Liver (tissue), 9 donors: Measurements from ENCODE around the gene BMPER. TPM values are rescaled to one million over a fixed set of nuclear protein-coding genes. Genes with fewer than 3 reads are reported as not detected.

Experiments used
- DNase-seq: peaks from one replicate; pipeline ENCODE4 v3.0.0-alpha.2; 2017; ENCODE audit warnings: low spot score
- H3K27ac ChIP-seq, 2 donors: one replicate each; pipeline ENCODE4 v1.7.0; 2013; ENCODE audit warnings: inconsistent platforms in 2 of 2, low read length in 2 of 2, control low read depth in 1 of 2, low read depth in 1 of 2, mild to moderate bottlenecking in 1 of 2
- H3K27me3 ChIP-seq, 4 donors: one replicate each; pipeline versions ENCODE4 v1.6.1 to v1.7.0; 2013; ENCODE audit warnings: low read length in 3 of 4, inconsistent platforms in 1 of 4, mild to moderate bottlenecking in 1 of 4, moderate library complexity in 1 of 4; ENCODE audit not compliant: control insufficient read depth in 4 of 4, insufficient read depth in 4 of 4
- H3K36me3 ChIP-seq, 4 donors: one replicate each; pipeline versions ENCODE4 v1.6.1 to v1.7.0; 2013; ENCODE audit warnings: low read length in 3 of 4, mild to moderate bottlenecking in 3 of 4, low read depth in 1 of 4, moderate library complexity in 1 of 4; ENCODE audit not compliant: control insufficient read depth in 4 of 4, insufficient read depth in 3 of 4
- H3K4me1 ChIP-seq, 4 donors: one replicate each; pipeline versions ENCODE4 v1.6.1 to v1.7.0; 2013; ENCODE audit warnings: low read length in 3 of 4, mild to moderate bottlenecking in 3 of 4, moderate library complexity in 1 of 4; ENCODE audit not compliant: control insufficient read depth in 4 of 4, insufficient read depth in 4 of 4
- H3K4me3 ChIP-seq, 3 donors: one replicate each; pipeline versions ENCODE4 v1.6.1 to v1.7.0; 2013; ENCODE audit warnings: low read length in 3 of 3, control low read depth in 1 of 3, low read depth in 1 of 3, mild to moderate bottlenecking in 1 of 3
- H3K9ac ChIP-seq, 2 donors: one replicate each; pipeline ENCODE4 v1.7.0; 2013; ENCODE audit warnings: low read length in 2 of 2, mild to moderate bottlenecking in 2 of 2, moderate library complexity in 2 of 2, control low read depth in 1 of 2, low read depth in 1 of 2
- H3K9me3 ChIP-seq, 4 donors: one replicate each; pipeline versions ENCODE4 v1.6.1 to v1.7.0; 2013; ENCODE audit warnings: low read length in 3 of 4; ENCODE audit not compliant: control insufficient read depth in 4 of 4
- EGR1 ChIP-seq, 2 donors: IDR thresholded peaks; 2 replicates each; pipeline ENCODE4 v1.6.1; 2016 to 2018; ENCODE audit warnings: antibody characterized with exemption in 2 of 2, low read depth in 2 of 2
- FOXA1 ChIP-seq: IDR thresholded peaks from 2 replicates; pipeline ENCODE4 v1.6.1; 2016; ENCODE audit warnings: antibody characterized with exemption
- FOXA2 ChIP-seq: IDR thresholded peaks from 2 replicates; pipeline ENCODE4 v1.6.1; 2016; ENCODE audit warnings: antibody characterized with exemption
- GABPA ChIP-seq, 2 donors: IDR thresholded peaks in 1 of 2; conservative IDR thresholded peaks in 1 of 2; 2 replicates each; pipeline ENCODE4 v1.6.1; 2016; ENCODE audit warnings: antibody characterized with exemption in 2 of 2, mild to moderate bottlenecking in 1 of 2, moderate library complexity in 1 of 2
- HNF4A ChIP-seq, 2 donors: conservative IDR thresholded peaks; 2 replicates each; pipeline ENCODE4 v1.6.1; 2016; ENCODE audit warnings: antibody characterized with exemption in 2 of 2, mild to moderate bottlenecking in 2 of 2
- HNF4G ChIP-seq: IDR thresholded peaks from 2 replicates; pipeline ENCODE4 v1.6.1; 2016; ENCODE audit warnings: antibody characterized with exemption
- JUND ChIP-seq, 2 donors: IDR thresholded peaks; 2 replicates each; pipeline ENCODE4 v1.6.1; 2016; ENCODE audit warnings: antibody characterized with exemption in 2 of 2
- NR2F2 ChIP-seq: IDR thresholded peaks from 2 replicates; pipeline ENCODE4 v1.6.1; 2016; ENCODE audit warnings: antibody characterized with exemption
- RAD21 ChIP-seq, 2 donors: IDR thresholded peaks; 2 replicates each; pipeline ENCODE4 v1.6.1; 2016; ENCODE audit warnings: antibody characterized with exemption in 2 of 2, mild to moderate bottlenecking in 2 of 2
- RXRA ChIP-seq, 2 donors: IDR thresholded peaks; 2 replicates each; pipeline ENCODE4 v1.6.1; 2017 to 2018; ENCODE audit warnings: antibody characterized with exemption in 2 of 2, mild to moderate bottlenecking in 1 of 2
- SP1 ChIP-seq: IDR thresholded peaks from 2 replicates; pipeline ENCODE4 v1.6.1; 2018; ENCODE audit warnings: antibody characterized with exemption, mild to moderate bottlenecking
- TAF1 ChIP-seq: conservative IDR thresholded peaks from 2 replicates; pipeline ENCODE4 v1.6.1; 2016; ENCODE audit warnings: antibody characterized with exemption, mild to moderate bottlenecking
- YY1 ChIP-seq: IDR thresholded peaks from 2 replicates; pipeline ENCODE4 v1.6.1; 2016; ENCODE audit warnings: antibody characterized with exemption, mild to moderate bottlenecking
- WGBS: extraction: QIAGEN DNeasy Blood & Tissue Kit; methylation state at CpG from one replicate; pipeline ENCODE4 v1.1.7; 2013; 5-methylcytosine and 5-hydroxymethylcytosine counted together
- polyA plus RNA-seq, 2 donors: library from polyadenylated mRNA; stranded (reverse) in 1 of 2; unstranded in 1 of 2; fragments of 200-250 nt in 1 of 2; fragments of >200 nt in 1 of 2; fragmentation: Nextera tagmentation in 1 of 2; extraction: Ambion mirVana in 1 of 2; gene quantifications; one replicate each; pipeline versions ENCODE4 v1.2.1 to v1.2.3, GENCODE V29; 2013 to 2015
- total RNA-seq, 2 donors: library from RNA; depleted of rRNA; stranded (reverse); fragments of >200 nt; gene quantifications; one replicate each; pipeline ENCODE4 v1.2.3, GENCODE V29; 2014
- TF ChIP-seq, protein P1 (sequence below): IDR thresholded peaks from 2 replicates; pipeline ENCODE4 v1.6.1; 2016; ENCODE audit warnings: antibody characterized with exemption
- TF ChIP-seq, protein P2 (sequence below): IDR thresholded peaks from 2 replicates; pipeline ENCODE4 v1.6.1; 2016; ENCODE audit warnings: antibody characterized with exemption
- TF ChIP-seq, protein P3 (sequence below): fragments of 150-350 bp; IDR thresholded peaks from 2 replicates; pipeline ENCODE4 v1.5.1; 2017; ENCODE audit warnings: improper control_type of control experiment, low read depth, low read length; ENCODE audit not compliant: missing input control
- TF ChIP-seq, protein P4 (sequence below): IDR thresholded peaks from 2 replicates; pipeline ENCODE4 v1.6.1; 2016; ENCODE audit warnings: antibody characterized with exemption, mild to moderate bottlenecking
- TF ChIP-seq, protein P5 (sequence below): IDR thresholded peaks from 2 replicates; pipeline ENCODE4 v1.6.1; 2016; ENCODE audit warnings: antibody characterized with exemption
- donor health status: healthy.
- donor health status: healthy.
- donor health status: healthy.
- donor health status: healthy.
- donor health status: healthy.

Gene BMPER
- total and polyA plus RNA-seq, 4 donors = 4.0 to 8.5 (median 6.2) TPM

DNA sequence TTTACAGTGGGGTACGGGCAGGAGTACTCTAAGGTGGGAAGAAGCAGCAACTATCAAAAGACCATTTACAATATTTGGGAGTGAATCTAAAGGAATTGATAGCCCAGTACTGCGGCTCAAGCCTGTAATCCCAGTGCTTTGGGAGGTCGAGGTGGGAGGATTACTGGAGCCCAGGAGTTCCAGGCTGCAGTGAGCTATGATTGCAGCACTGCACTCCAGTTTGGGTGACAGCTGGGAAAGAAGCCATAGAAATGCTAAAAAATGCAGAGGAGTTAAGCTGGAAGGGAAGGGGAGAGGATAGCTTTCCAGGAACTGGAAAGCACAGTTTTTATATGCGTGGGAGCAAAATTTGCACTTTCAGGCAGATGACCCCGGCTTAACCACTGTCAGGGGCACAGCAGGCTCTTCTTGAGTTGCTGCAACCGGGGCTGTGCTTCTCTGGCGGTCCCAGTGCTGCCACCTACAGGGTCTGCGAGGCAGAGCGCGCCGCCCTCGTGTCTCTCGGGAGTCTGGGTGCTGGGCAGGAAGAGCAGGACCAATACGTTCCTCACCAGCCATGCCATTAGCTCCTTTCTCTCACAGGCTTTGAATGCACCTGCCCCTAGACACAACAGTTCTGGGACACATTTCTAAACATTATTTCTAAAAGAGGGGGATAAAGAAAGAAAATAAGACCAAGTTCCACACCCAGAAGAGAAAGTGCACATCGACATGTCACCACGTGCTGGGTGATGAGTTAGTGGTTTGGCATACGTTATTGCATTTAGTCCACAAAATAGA lies 10.1 kb upstream of the BMPER start:
- H3K27ac ChIP-seq = no peak overlapping the region
- WGBS = 21% methylated on average over 17 of the region's 17 CpGs
- no peaks in the 10 kb centered on the region for H3K9me3 ChIP-seq
- H3K4me3 ChIP-seq = no peak overlapping the region
- peaks cover 0 to 3% (median 1%) of the 10 kb centered on the region in 4 donors for H3K4me1 ChIP-seq
- no peak overlapping the region for H3K9ac ChIP-seq
- DNase-seq = peak; percentile 83
- no peak for TF ChIP-seq SP1
- peak; percentile 81 to 85 for TF ChIP-seq RAD21 (IDR thresholded peaks at IDR 0.05)
- TF ChIP-seq TAF1 = no peak
- TF ChIP-seq, protein P1, sequence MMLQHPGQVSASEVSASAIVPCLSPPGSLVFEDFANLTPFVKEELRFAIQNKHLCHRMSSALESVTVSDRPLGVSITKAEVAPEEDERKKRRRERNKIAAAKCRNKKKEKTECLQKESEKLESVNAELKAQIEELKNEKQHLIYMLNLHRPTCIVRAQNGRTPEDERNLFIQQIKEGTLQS = no peak
- no peak for TF ChIP-seq HNF4G
- TF ChIP-seq, protein P2, sequence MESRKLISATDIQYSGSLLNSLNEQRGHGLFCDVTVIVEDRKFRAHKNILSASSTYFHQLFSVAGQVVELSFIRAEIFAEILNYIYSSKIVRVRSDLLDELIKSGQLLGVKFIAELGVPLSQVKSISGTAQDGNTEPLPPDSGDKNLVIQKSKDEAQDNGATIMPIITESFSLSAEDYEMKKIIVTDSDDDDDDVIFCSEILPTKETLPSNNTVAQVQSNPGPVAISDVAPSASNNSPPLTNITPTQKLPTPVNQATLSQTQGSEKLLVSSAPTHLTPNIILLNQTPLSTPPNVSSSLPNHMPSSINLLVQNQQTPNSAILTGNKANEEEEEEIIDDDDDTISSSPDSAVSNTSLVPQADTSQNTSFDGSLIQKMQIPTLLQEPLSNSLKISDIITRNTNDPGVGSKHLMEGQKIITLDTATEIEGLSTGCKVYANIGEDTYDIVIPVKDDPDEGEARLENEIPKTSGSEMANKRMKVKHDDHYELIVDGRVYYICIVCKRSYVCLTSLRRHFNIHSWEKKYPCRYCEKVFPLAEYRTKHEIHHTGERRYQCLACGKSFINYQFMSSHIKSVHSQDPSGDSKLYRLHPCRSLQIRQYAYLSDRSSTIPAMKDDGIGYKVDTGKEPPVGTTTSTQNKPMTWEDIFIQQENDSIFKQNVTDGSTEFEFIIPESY = no peak
- TF ChIP-seq JUND (IDR thresholded peaks at IDR 0.05) = no peak
- no peak for TF ChIP-seq YY1
- TF ChIP-seq, protein P3, sequence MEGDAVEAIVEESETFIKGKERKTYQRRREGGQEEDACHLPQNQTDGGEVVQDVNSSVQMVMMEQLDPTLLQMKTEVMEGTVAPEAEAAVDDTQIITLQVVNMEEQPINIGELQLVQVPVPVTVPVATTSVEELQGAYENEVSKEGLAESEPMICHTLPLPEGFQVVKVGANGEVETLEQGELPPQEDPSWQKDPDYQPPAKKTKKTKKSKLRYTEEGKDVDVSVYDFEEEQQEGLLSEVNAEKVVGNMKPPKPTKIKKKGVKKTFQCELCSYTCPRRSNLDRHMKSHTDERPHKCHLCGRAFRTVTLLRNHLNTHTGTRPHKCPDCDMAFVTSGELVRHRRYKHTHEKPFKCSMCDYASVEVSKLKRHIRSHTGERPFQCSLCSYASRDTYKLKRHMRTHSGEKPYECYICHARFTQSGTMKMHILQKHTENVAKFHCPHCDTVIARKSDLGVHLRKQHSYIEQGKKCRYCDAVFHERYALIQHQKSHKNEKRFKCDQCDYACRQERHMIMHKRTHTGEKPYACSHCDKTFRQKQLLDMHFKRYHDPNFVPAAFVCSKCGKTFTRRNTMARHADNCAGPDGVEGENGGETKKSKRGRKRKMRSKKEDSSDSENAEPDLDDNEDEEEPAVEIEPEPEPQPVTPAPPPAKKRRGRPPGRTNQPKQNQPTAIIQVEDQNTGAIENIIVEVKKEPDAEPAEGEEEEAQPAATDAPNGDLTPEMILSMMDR = peak; percentile 83
- peak in 1 of 2 donors; percentile 42 for TF ChIP-seq RXRA (IDR thresholded peaks at IDR 0.05)
- no peak for TF ChIP-seq FOXA2
- TF ChIP-seq FOXA1 = no peak
- no peak for TF ChIP-seq EGR1 (IDR thresholded peaks at IDR 0.05; ENCODE audit: low read depth in 2 of 2)
- TF ChIP-seq, protein P4, sequence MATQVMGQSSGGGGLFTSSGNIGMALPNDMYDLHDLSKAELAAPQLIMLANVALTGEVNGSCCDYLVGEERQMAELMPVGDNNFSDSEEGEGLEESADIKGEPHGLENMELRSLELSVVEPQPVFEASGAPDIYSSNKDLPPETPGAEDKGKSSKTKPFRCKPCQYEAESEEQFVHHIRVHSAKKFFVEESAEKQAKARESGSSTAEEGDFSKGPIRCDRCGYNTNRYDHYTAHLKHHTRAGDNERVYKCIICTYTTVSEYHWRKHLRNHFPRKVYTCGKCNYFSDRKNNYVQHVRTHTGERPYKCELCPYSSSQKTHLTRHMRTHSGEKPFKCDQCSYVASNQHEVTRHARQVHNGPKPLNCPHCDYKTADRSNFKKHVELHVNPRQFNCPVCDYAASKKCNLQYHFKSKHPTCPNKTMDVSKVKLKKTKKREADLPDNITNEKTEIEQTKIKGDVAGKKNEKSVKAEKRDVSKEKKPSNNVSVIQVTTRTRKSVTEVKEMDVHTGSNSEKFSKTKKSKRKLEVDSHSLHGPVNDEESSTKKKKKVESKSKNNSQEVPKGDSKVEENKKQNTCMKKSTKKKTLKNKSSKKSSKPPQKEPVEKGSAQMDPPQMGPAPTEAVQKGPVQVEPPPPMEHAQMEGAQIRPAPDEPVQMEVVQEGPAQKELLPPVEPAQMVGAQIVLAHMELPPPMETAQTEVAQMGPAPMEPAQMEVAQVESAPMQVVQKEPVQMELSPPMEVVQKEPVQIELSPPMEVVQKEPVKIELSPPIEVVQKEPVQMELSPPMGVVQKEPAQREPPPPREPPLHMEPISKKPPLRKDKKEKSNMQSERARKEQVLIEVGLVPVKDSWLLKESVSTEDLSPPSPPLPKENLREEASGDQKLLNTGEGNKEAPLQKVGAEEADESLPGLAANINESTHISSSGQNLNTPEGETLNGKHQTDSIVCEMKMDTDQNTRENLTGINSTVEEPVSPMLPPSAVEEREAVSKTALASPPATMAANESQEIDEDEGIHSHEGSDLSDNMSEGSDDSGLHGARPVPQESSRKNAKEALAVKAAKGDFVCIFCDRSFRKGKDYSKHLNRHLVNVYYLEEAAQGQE = no peak
- TF ChIP-seq, protein P5, sequence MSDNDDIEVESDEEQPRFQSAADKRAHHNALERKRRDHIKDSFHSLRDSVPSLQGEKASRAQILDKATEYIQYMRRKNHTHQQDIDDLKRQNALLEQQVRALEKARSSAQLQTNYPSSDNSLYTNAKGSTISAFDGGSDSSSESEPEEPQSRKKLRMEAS = no peak
- peak; percentile 56 for TF ChIP-seq NR2F2
- no peak for TF ChIP-seq HNF4A (conservative IDR thresholded peaks at IDR 0.05)
- no peak for TF ChIP-seq GABPA (IDR thresholded peaks at IDR 0.05 in 1 of 2, conservative IDR thresholded peaks at IDR 0.05 in 1 of 2)
- H3K36me3 ChIP-seq = no peaks in the 10 kb centered on the region
- peaks cover 0 to 6% (median 0%) of the 10 kb centered on the region in 4 donors for H3K27me3 ChIP-seq
